Liver (tissue), 9 donors: ENCODE results near the gene GALNT9. TPM values are rescaled to one million over a fixed set of nuclear protein-coding genes. Genes with fewer than 3 reads are reported as not detected.

ENCODE experiments used
- DNase-seq: peaks from one replicate; pipeline ENCODE4 v3.0.0-alpha.2; 2017; ENCODE audit warnings: low spot score
- H3K27ac ChIP-seq, 2 donors: one replicate each; pipeline ENCODE4 v1.7.0; 2013; ENCODE audit warnings: inconsistent platforms in 2 of 2, low read length in 2 of 2, control low read depth in 1 of 2, low read depth in 1 of 2, mild to moderate bottlenecking in 1 of 2
- H3K27me3 ChIP-seq, 4 donors: one replicate each; pipeline versions ENCODE4 v1.6.1 to v1.7.0; 2013; ENCODE audit warnings: low read length in 3 of 4, inconsistent platforms in 1 of 4, mild to moderate bottlenecking in 1 of 4, moderate library complexity in 1 of 4; ENCODE audit not compliant: control insufficient read depth in 4 of 4, insufficient read depth in 4 of 4
- H3K36me3 ChIP-seq, 4 donors: one replicate each; pipeline versions ENCODE4 v1.6.1 to v1.7.0; 2013; ENCODE audit warnings: low read length in 3 of 4, mild to moderate bottlenecking in 3 of 4, low read depth in 1 of 4, moderate library complexity in 1 of 4; ENCODE audit not compliant: control insufficient read depth in 4 of 4, insufficient read depth in 3 of 4
- H3K4me1 ChIP-seq, 4 donors: one replicate each; pipeline versions ENCODE4 v1.6.1 to v1.7.0; 2013; ENCODE audit warnings: low read length in 3 of 4, mild to moderate bottlenecking in 3 of 4, moderate library complexity in 1 of 4; ENCODE audit not compliant: control insufficient read depth in 4 of 4, insufficient read depth in 4 of 4
- H3K4me3 ChIP-seq, 3 donors: one replicate each; pipeline versions ENCODE4 v1.6.1 to v1.7.0; 2013; ENCODE audit warnings: low read length in 3 of 3, control low read depth in 1 of 3, low read depth in 1 of 3, mild to moderate bottlenecking in 1 of 3
- H3K9ac ChIP-seq, 2 donors: one replicate each; pipeline ENCODE4 v1.7.0; 2013; ENCODE audit warnings: low read length in 2 of 2, mild to moderate bottlenecking in 2 of 2, moderate library complexity in 2 of 2, control low read depth in 1 of 2, low read depth in 1 of 2
- H3K9me3 ChIP-seq, 4 donors: one replicate each; pipeline versions ENCODE4 v1.6.1 to v1.7.0; 2013; ENCODE audit warnings: low read length in 3 of 4; ENCODE audit not compliant: control insufficient read depth in 4 of 4
- EGR1 ChIP-seq, 2 donors: IDR thresholded peaks; 2 replicates each; pipeline ENCODE4 v1.6.1; 2016 to 2018; ENCODE audit warnings: antibody characterized with exemption in 2 of 2, low read depth in 2 of 2
- FOXA1 ChIP-seq: IDR thresholded peaks from 2 replicates; pipeline ENCODE4 v1.6.1; 2016; ENCODE audit warnings: antibody characterized with exemption
- FOXA2 ChIP-seq: IDR thresholded peaks from 2 replicates; pipeline ENCODE4 v1.6.1; 2016; ENCODE audit warnings: antibody characterized with exemption
- GABPA ChIP-seq, 2 donors: IDR thresholded peaks in 1 of 2; conservative IDR thresholded peaks in 1 of 2; 2 replicates each; pipeline ENCODE4 v1.6.1; 2016; ENCODE audit warnings: antibody characterized with exemption in 2 of 2, mild to moderate bottlenecking in 1 of 2, moderate library complexity in 1 of 2
- HNF4A ChIP-seq, 2 donors: conservative IDR thresholded peaks; 2 replicates each; pipeline ENCODE4 v1.6.1; 2016; ENCODE audit warnings: antibody characterized with exemption in 2 of 2, mild to moderate bottlenecking in 2 of 2
- HNF4G ChIP-seq: IDR thresholded peaks from 2 replicates; pipeline ENCODE4 v1.6.1; 2016; ENCODE audit warnings: antibody characterized with exemption
- JUND ChIP-seq, 2 donors: IDR thresholded peaks; 2 replicates each; pipeline ENCODE4 v1.6.1; 2016; ENCODE audit warnings: antibody characterized with exemption in 2 of 2
- NR2F2 ChIP-seq: IDR thresholded peaks from 2 replicates; pipeline ENCODE4 v1.6.1; 2016; ENCODE audit warnings: antibody characterized with exemption
- RAD21 ChIP-seq, 2 donors: IDR thresholded peaks; 2 replicates each; pipeline ENCODE4 v1.6.1; 2016; ENCODE audit warnings: antibody characterized with exemption in 2 of 2, mild to moderate bottlenecking in 2 of 2
- RXRA ChIP-seq, 2 donors: IDR thresholded peaks; 2 replicates each; pipeline ENCODE4 v1.6.1; 2017 to 2018; ENCODE audit warnings: antibody characterized with exemption in 2 of 2, mild to moderate bottlenecking in 1 of 2
- SP1 ChIP-seq: IDR thresholded peaks from 2 replicates; pipeline ENCODE4 v1.6.1; 2018; ENCODE audit warnings: antibody characterized with exemption, mild to moderate bottlenecking
- TAF1 ChIP-seq: conservative IDR thresholded peaks from 2 replicates; pipeline ENCODE4 v1.6.1; 2016; ENCODE audit warnings: antibody characterized with exemption, mild to moderate bottlenecking
- YY1 ChIP-seq: IDR thresholded peaks from 2 replicates; pipeline ENCODE4 v1.6.1; 2016; ENCODE audit warnings: antibody characterized with exemption, mild to moderate bottlenecking
- WGBS: extraction: QIAGEN DNeasy Blood & Tissue Kit; methylation state at CpG from one replicate; pipeline ENCODE4 v1.1.7; 2013; 5-methylcytosine and 5-hydroxymethylcytosine counted together
- polyA plus RNA-seq, 2 donors: library from polyadenylated mRNA; stranded (reverse) in 1 of 2; unstranded in 1 of 2; fragments of 200-250 nt in 1 of 2; fragments of >200 nt in 1 of 2; fragmentation: Nextera tagmentation in 1 of 2; extraction: Ambion mirVana in 1 of 2; gene quantifications; one replicate each; pipeline versions ENCODE4 v1.2.1 to v1.2.3, GENCODE V29; 2013 to 2015
- total RNA-seq, 2 donors: library from RNA; depleted of rRNA; stranded (reverse); fragments of >200 nt; gene quantifications; one replicate each; pipeline ENCODE4 v1.2.3, GENCODE V29; 2014
- TF ChIP-seq, protein P1 (sequence below): IDR thresholded peaks from 2 replicates; pipeline ENCODE4 v1.6.1; 2016; ENCODE audit warnings: antibody characterized with exemption, mild to moderate bottlenecking
- TF ChIP-seq, protein P2 (sequence below): fragments of 150-350 bp; IDR thresholded peaks from 2 replicates; pipeline ENCODE4 v1.5.1; 2017; ENCODE audit warnings: improper control_type of control experiment, low read depth, low read length; ENCODE audit not compliant: missing input control
- TF ChIP-seq, protein P3 (sequence below): IDR thresholded peaks from 2 replicates; pipeline ENCODE4 v1.6.1; 2016; ENCODE audit warnings: antibody characterized with exemption
- TF ChIP-seq, protein P4 (sequence below): IDR thresholded peaks from 2 replicates; pipeline ENCODE4 v1.6.1; 2016; ENCODE audit warnings: antibody characterized with exemption
- TF ChIP-seq, protein P5 (sequence below): IDR thresholded peaks from 2 replicates; pipeline ENCODE4 v1.6.1; 2016; ENCODE audit warnings: antibody characterized with exemption
- donor health status: healthy.
- donor health status: healthy.
- donor health status: healthy.
- donor health status: healthy.
- donor health status: healthy.

The GALNT9 gene
- total and polyA plus RNA-seq, 4 donors = 0.05 to 0.25 (median 0.09) TPM; not detected in 1

DNA sequence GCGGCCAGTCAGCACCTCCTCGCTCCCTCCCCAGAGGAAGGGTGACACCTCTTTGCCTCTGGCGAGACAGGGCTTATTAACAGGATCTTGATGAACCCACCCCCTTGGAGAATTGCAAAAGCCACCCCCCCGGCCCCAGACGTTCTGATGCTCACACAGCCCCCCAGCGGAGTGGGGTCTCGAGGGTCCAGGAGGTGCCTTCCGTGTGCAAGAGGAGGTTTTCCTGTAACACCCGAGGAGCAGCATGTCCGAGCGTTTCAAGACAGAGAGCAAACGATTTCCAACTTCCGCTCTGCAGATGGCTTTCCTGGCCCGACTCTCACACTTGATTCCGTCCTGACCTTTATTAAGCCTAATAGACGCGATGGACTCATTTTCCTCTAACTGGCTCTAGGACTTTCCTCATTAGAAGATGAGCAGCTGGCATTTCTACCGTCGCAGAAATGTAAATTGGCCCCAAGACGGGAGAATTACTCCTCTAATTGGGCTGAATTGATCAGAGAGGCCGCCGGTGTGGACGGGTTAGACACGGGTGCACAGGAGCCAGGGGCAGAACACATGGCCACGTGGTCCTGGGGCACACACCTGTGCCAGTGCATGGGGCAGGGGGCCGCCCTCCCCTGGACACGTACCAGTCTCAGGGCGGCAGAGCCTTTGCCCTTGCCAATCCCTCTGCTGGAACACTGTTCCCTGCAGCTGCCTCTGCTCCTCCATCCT lies 100.8 kb downstream of the GALNT9 start:
- Histone ChIP-seq H3K27me3 (no peaks in the 10 kb centered on the region), H3K9ac (no peak overlapping the region), H3K27ac (no peak overlapping the region), H3K4me1 (no peaks in the 10 kb centered on the region), H3K4me3 (no peak overlapping the region), H3K9me3 (no peaks in the 10 kb centered on the region), H3K36me3 (no peaks in the 10 kb centered on the region)
- WGBS = 59% methylated on average over 28 of the region's 28 CpGs
- no peak for DNase-seq
- TF ChIP-seq HNF4A (conservative IDR thresholded peaks at IDR 0.05) (no peak), EGR1 (IDR thresholded peaks at IDR 0.05; ENCODE audit: low read depth in 2 of 2) (no peak), SP1 (no peak)

DNA sequence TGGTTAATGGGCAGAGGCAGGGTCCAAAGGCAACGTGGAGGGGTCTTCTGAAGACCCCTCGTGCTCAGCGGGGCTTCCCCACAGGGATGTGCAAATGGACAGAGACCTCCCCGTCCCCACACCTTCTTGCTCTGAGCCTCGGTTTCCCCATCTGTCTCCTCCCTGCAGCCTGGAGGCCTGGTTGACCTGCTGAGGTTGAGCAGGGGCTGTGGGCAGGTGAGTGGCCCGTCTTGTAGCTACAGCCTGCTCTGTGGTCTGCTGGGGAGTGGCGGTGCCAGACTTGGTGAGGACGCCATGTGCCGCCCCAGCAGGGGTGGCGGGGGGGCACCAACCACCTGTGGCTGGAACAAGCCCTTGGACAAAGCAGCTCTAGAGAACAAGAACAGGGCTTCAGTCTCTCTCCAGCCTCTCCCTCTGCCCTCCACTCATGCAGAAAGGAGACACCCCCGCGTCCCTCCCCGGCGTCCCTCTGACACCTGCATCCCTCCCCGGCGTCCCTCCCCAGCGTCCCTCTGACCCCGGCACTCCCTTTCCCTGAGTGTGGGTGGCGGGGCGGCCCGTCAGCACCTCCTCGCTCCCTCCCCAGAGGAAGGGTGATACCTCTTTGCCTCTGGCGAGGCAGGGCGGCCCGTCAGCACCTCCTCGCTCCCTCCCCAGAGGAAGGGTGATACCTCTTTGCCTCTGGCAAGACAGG lies 101.5 kb downstream of the GALNT9 start:
- no peak for DNase-seq
- WGBS = 53% methylated on average over 26 of the region's 26 CpGs
- H3K4me3 ChIP-seq = no peak overlapping the region
- no peaks in the 10 kb centered on the region for H3K36me3 ChIP-seq
- H3K27ac ChIP-seq = no peak overlapping the region
- H3K4me1 ChIP-seq = no peaks in the 10 kb centered on the region
- H3K9ac ChIP-seq = no peak overlapping the region
- no peaks in the 10 kb centered on the region for H3K27me3 ChIP-seq
- TF ChIP-seq, protein P1, sequence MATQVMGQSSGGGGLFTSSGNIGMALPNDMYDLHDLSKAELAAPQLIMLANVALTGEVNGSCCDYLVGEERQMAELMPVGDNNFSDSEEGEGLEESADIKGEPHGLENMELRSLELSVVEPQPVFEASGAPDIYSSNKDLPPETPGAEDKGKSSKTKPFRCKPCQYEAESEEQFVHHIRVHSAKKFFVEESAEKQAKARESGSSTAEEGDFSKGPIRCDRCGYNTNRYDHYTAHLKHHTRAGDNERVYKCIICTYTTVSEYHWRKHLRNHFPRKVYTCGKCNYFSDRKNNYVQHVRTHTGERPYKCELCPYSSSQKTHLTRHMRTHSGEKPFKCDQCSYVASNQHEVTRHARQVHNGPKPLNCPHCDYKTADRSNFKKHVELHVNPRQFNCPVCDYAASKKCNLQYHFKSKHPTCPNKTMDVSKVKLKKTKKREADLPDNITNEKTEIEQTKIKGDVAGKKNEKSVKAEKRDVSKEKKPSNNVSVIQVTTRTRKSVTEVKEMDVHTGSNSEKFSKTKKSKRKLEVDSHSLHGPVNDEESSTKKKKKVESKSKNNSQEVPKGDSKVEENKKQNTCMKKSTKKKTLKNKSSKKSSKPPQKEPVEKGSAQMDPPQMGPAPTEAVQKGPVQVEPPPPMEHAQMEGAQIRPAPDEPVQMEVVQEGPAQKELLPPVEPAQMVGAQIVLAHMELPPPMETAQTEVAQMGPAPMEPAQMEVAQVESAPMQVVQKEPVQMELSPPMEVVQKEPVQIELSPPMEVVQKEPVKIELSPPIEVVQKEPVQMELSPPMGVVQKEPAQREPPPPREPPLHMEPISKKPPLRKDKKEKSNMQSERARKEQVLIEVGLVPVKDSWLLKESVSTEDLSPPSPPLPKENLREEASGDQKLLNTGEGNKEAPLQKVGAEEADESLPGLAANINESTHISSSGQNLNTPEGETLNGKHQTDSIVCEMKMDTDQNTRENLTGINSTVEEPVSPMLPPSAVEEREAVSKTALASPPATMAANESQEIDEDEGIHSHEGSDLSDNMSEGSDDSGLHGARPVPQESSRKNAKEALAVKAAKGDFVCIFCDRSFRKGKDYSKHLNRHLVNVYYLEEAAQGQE = no peak
- TF ChIP-seq GABPA (IDR thresholded peaks at IDR 0.05 in 1 of 2, conservative IDR thresholded peaks at IDR 0.05 in 1 of 2) (no peak), EGR1 (IDR thresholded peaks at IDR 0.05; ENCODE audit: low read depth in 2 of 2) (no peak), YY1 (no peak), RAD21 (IDR thresholded peaks at IDR 0.05) (no peak), HNF4A (conservative IDR thresholded peaks at IDR 0.05) (no peak), FOXA2 (no peak), NR2F2 (no peak), SP1 (no peak), JUND (IDR thresholded peaks at IDR 0.05) (no peak), HNF4G (no peak), TAF1 (no peak), FOXA1 (no peak), RXRA (IDR thresholded peaks at IDR 0.05) (no peak)
- TF ChIP-seq, protein P2, sequence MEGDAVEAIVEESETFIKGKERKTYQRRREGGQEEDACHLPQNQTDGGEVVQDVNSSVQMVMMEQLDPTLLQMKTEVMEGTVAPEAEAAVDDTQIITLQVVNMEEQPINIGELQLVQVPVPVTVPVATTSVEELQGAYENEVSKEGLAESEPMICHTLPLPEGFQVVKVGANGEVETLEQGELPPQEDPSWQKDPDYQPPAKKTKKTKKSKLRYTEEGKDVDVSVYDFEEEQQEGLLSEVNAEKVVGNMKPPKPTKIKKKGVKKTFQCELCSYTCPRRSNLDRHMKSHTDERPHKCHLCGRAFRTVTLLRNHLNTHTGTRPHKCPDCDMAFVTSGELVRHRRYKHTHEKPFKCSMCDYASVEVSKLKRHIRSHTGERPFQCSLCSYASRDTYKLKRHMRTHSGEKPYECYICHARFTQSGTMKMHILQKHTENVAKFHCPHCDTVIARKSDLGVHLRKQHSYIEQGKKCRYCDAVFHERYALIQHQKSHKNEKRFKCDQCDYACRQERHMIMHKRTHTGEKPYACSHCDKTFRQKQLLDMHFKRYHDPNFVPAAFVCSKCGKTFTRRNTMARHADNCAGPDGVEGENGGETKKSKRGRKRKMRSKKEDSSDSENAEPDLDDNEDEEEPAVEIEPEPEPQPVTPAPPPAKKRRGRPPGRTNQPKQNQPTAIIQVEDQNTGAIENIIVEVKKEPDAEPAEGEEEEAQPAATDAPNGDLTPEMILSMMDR = no peak
- TF ChIP-seq, protein P3, sequence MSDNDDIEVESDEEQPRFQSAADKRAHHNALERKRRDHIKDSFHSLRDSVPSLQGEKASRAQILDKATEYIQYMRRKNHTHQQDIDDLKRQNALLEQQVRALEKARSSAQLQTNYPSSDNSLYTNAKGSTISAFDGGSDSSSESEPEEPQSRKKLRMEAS = no peak
- TF ChIP-seq, protein P4, sequence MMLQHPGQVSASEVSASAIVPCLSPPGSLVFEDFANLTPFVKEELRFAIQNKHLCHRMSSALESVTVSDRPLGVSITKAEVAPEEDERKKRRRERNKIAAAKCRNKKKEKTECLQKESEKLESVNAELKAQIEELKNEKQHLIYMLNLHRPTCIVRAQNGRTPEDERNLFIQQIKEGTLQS = no peak
- TF ChIP-seq, protein P5, sequence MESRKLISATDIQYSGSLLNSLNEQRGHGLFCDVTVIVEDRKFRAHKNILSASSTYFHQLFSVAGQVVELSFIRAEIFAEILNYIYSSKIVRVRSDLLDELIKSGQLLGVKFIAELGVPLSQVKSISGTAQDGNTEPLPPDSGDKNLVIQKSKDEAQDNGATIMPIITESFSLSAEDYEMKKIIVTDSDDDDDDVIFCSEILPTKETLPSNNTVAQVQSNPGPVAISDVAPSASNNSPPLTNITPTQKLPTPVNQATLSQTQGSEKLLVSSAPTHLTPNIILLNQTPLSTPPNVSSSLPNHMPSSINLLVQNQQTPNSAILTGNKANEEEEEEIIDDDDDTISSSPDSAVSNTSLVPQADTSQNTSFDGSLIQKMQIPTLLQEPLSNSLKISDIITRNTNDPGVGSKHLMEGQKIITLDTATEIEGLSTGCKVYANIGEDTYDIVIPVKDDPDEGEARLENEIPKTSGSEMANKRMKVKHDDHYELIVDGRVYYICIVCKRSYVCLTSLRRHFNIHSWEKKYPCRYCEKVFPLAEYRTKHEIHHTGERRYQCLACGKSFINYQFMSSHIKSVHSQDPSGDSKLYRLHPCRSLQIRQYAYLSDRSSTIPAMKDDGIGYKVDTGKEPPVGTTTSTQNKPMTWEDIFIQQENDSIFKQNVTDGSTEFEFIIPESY = no peak
- H3K9me3 ChIP-seq = no peaks in the 10 kb centered on the region
